ENCODE data around the gene TTC33. TPM values are rescaled to one million over a fixed set of nuclear protein-coding genes. Genes with fewer than 3 reads are reported as not detected.

The TTC33 gene
- polyA plus RNA-seq, 1 donor from 2014 or later, result 73.5 TPM

GRCh38 chr5:40614466-40614865 is 141.3 kb downstream of the TTC33 start:
- no peaks in the 10 kb centered on the region for H3K9me3 ChIP-seq (ENCODE audit: low read length)
- no peak overlapping the region for H3K4me3 ChIP-seq (ENCODE audit: low read length)
- H3K4me2 ChIP-seq (ENCODE audit: low read length), result no peak overlapping the region
- H2AFZ ChIP-seq (ENCODE audit: low read depth, low read length), result no peak overlapping the region
- no peaks in the 10 kb centered on the region for H3K36me3 ChIP-seq (ENCODE audit: insufficient read depth, low read length)
- no peaks in the 10 kb centered on the region for H4K20me1 ChIP-seq (ENCODE audit: insufficient read depth)
- H3K9ac ChIP-seq (ENCODE audit: low read length), result no peak overlapping the region
- no peaks in the 10 kb centered on the region for H3K9me2 ChIP-seq (ENCODE audit: insufficient read depth, low read length)
- H3F3A ChIP-seq (ENCODE audit: insufficient read depth, low read length, poor library complexity, severe bottlenecking), result no peaks in the 10 kb centered on the region
- H3K79me2 ChIP-seq (replicated peaks; ENCODE audit: insufficient read depth, low read length), result no peaks in the 10 kb centered on the region
- no peaks in the 10 kb centered on the region for H3K27me3 ChIP-seq (ENCODE audit: insufficient read depth, low read depth, low read length)
- H3K27ac ChIP-seq (ENCODE audit: low read length), result no peak overlapping the region
- no peak for TF ChIP-seq EP300 (conservative IDR thresholded peaks at IDR 0.05; ENCODE audit: poor library complexity, severe bottlenecking)
- TF ChIP-seq POLR2AphosphoS5 (IDR thresholded peaks at IDR 0.05), result no peak
- TF ChIP-seq MXI1 (conservative IDR thresholded peaks at IDR 0.05; ENCODE audit: poor library complexity, severe bottlenecking), result no peak
- no peak for TF ChIP-seq SMC3 (conservative IDR thresholded peaks at IDR 0.05; ENCODE audit: poor library complexity)
- TF ChIP-seq RAD21 (conservative IDR thresholded peaks at IDR 0.05), result no peak
- TF ChIP-seq, protein P1, sequence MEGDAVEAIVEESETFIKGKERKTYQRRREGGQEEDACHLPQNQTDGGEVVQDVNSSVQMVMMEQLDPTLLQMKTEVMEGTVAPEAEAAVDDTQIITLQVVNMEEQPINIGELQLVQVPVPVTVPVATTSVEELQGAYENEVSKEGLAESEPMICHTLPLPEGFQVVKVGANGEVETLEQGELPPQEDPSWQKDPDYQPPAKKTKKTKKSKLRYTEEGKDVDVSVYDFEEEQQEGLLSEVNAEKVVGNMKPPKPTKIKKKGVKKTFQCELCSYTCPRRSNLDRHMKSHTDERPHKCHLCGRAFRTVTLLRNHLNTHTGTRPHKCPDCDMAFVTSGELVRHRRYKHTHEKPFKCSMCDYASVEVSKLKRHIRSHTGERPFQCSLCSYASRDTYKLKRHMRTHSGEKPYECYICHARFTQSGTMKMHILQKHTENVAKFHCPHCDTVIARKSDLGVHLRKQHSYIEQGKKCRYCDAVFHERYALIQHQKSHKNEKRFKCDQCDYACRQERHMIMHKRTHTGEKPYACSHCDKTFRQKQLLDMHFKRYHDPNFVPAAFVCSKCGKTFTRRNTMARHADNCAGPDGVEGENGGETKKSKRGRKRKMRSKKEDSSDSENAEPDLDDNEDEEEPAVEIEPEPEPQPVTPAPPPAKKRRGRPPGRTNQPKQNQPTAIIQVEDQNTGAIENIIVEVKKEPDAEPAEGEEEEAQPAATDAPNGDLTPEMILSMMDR (IDR thresholded peaks at IDR 0.05; ENCODE audit: poor library complexity, severe bottlenecking), result no peak
- TF ChIP-seq EZH2 (IDR thresholded peaks at IDR 0.05; ENCODE audit: borderline replicate concordance, insufficient read depth, low read length, poor library complexity, severe bottlenecking), result no peak

GRCh38 chr5:40607202-40607601 is 148.6 kb downstream of the TTC33 start:
- Histone ChIP-seq H3K9me2 (ENCODE audit: insufficient read depth, low read length) (no peaks in the 10 kb centered on the region), H3K27me3 (ENCODE audit: insufficient read depth, low read depth, low read length) (no peaks in the 10 kb centered on the region), H3K9ac (ENCODE audit: low read length) (no peak overlapping the region), H3F3A (ENCODE audit: insufficient read depth, low read length, poor library complexity, severe bottlenecking) (no peaks in the 10 kb centered on the region), H4K20me1 (ENCODE audit: insufficient read depth) (no peaks in the 10 kb centered on the region), H3K4me2 (ENCODE audit: low read length) (no peak overlapping the region), H3K4me3 (ENCODE audit: low read length) (no peak overlapping the region), H3K79me2 (replicated peaks; ENCODE audit: insufficient read depth, low read length) (no peaks in the 10 kb centered on the region), H3K9me3 (ENCODE audit: low read length) (no peaks in the 10 kb centered on the region), H3K27ac (ENCODE audit: low read length) (no peak overlapping the region), H2AFZ (ENCODE audit: low read depth, low read length) (no peak overlapping the region), H3K36me3 (ENCODE audit: insufficient read depth, low read length) (no peaks in the 10 kb centered on the region)
- no peak for TF ChIP-seq POLR2AphosphoS5 (IDR thresholded peaks at IDR 0.05)
- no peak for TF ChIP-seq EZH2 (IDR thresholded peaks at IDR 0.05; ENCODE audit: borderline replicate concordance, insufficient read depth, low read length, poor library complexity, severe bottlenecking)
- TF ChIP-seq TAF1 (IDR thresholded peaks at IDR 0.05; ENCODE audit: low read depth), result no peak
- TF ChIP-seq, protein P1 (IDR thresholded peaks at IDR 0.05; ENCODE audit: poor library complexity, severe bottlenecking), result no peak
- no peak for TF ChIP-seq EP300 (conservative IDR thresholded peaks at IDR 0.05; ENCODE audit: poor library complexity, severe bottlenecking)
- TF ChIP-seq MXI1 (conservative IDR thresholded peaks at IDR 0.05; ENCODE audit: poor library complexity, severe bottlenecking), result no peak
- TF ChIP-seq SMC3 (conservative IDR thresholded peaks at IDR 0.05; ENCODE audit: poor library complexity), result no peak
- TF ChIP-seq REST (IDR thresholded peaks at IDR 0.05; ENCODE audit: borderline replicate concordance), result no peak

Data from neural cell (in vitro differentiated cells).